ENCODE results near the gene HTRA1.

HTRA1 gene

GRCh38 chr10:122551450-122551849, 90.1 kb downstream of the HTRA1 start:
- no peak for DNase-seq (ENCODE audit: low read depth)
- no peak for TF ChIP-seq CTCF (conservative IDR thresholded peaks at IDR 0.05; ENCODE audit: low read depth, low read length)
- no peak overlapping the region for H3K4me3 ChIP-seq (ENCODE audit: low read length)

GRCh38 chr10:122553341-122553740, 92.0 kb downstream of the HTRA1 start:
- TF ChIP-seq CTCF (conservative IDR thresholded peaks at IDR 0.05; ENCODE audit: low read depth, low read length) = no peak
- no peak overlapping the region for H3K4me3 ChIP-seq (ENCODE audit: low read length)
- no peak for DNase-seq (ENCODE audit: low read depth)

GRCh38 chr10:122554131-122555036, 93.0 kb downstream of the HTRA1 start:
- TF ChIP-seq CTCF (conservative IDR thresholded peaks at IDR 0.05; ENCODE audit: low read depth, low read length) = no peak
- no peak for DNase-seq (ENCODE audit: low read depth)
- no peak overlapping the region for H3K4me3 ChIP-seq (ENCODE audit: low read length)

GRCh38 chr10:122555442-122555841, 94.1 kb downstream of the HTRA1 start:
- no peak overlapping the region for H3K4me3 ChIP-seq (ENCODE audit: low read length)
- no peak for TF ChIP-seq CTCF (conservative IDR thresholded peaks at IDR 0.05; ENCODE audit: low read depth, low read length)
- no peak for DNase-seq (ENCODE audit: low read depth)

- H3K4me3 ChIP-seq (ENCODE audit: low read length) = no peak overlapping the region
- no peak for TF ChIP-seq CTCF (conservative IDR thresholded peaks at IDR 0.05; ENCODE audit: low read depth, low read length)
- DNase-seq (ENCODE audit: low read depth) = no peak
These were observed 96.2 kb downstream of the HTRA1 start for GRCh38 chr10:122557516-122557915.

GRCh38 chr10:122558452-122558851, 97.1 kb downstream of the HTRA1 start:
- no peak for DNase-seq (ENCODE audit: low read depth)
- TF ChIP-seq CTCF (conservative IDR thresholded peaks at IDR 0.05; ENCODE audit: low read depth, low read length) = no peak
- H3K4me3 ChIP-seq (ENCODE audit: low read length) = no peak overlapping the region

GRCh38 chr10:122559228-122559627, 97.9 kb downstream of the HTRA1 start:
- no peak for TF ChIP-seq CTCF (conservative IDR thresholded peaks at IDR 0.05; ENCODE audit: low read depth, low read length)
- H3K4me3 ChIP-seq (ENCODE audit: low read length) = no peak overlapping the region
- DNase-seq (ENCODE audit: low read depth) = no peak
